Naive thymus-derived CD4-positive, alpha-beta T cell (primary cell): Measurements from ENCODE around the gene SURF1. TPM values are rescaled to one million over a fixed set of nuclear protein-coding genes. Genes with fewer than 3 reads are reported as not detected.

Experiments used
- ATAC-seq: fragments of 150-1000 bp; cut with Tn5 transposase; 2 replicates; pipeline ENCODE4 v1.10.0; 2021; ENCODE audit warnings: mild to moderate bottlenecking, moderate library complexity
- CTCF ChIA-PET: fragments of 350-600 bp; sonication (Branson Sonifier 250); formaldehyde crosslinking; loops from one replicate; lab custom pipeline; 2021; ENCODE audit warnings: antibody characterized with exemption; lab: Charles Lee
- POLR2A ChIA-PET: fragments of 350-600 bp; sonication (Branson Sonifier 250); formaldehyde crosslinking; loops from one replicate; lab custom pipeline; 2021; ENCODE audit warnings: antibody characterized with exemption, inconsistent platforms; lab: Charles Lee
- DNase-seq, 9 donors: peaks; one replicate each; pipeline versions ENCODE4 v3.0.0 to v3.0.0-alpha.2; 2020 to 2022; ENCODE audit warnings: mixed read lengths in 1 of 9
- H3K27ac ChIP-seq: one replicate; pipeline ENCODE4 v1.7.0; 2013; ENCODE audit warnings: mild to moderate bottlenecking, low read depth, low read length, moderate library complexity
- H3K27me3 ChIP-seq, 2 donors: one replicate each; pipeline ENCODE4 v1.7.0; 2013; ENCODE audit warnings: low read length in 2 of 2, mild to moderate bottlenecking in 2 of 2, moderate library complexity in 2 of 2; ENCODE audit not compliant: control insufficient read depth in 2 of 2, insufficient read depth in 2 of 2
- H3K36me3 ChIP-seq, 3 experiments: 1 replicate in 2 of 3; 2 replicates in 1 of 3; pipeline ENCODE4 v1.7.0; 2013; ENCODE audit warnings: low read length in 3 of 3, mild to moderate bottlenecking in 3 of 3, moderate library complexity in 1 of 3; ENCODE audit not compliant: insufficient read depth in 3 of 3, control insufficient read depth in 2 of 3
- H3K4me1 ChIP-seq, 2 donors: one replicate each; pipeline ENCODE4 v1.7.0; 2013; ENCODE audit warnings: low read length in 2 of 2, mild to moderate bottlenecking in 2 of 2, moderate library complexity in 1 of 2; ENCODE audit not compliant: control insufficient read depth in 2 of 2, insufficient read depth in 2 of 2
- H3K4me3 ChIP-seq: 2 replicates; pipeline ENCODE4 v1.7.0; 2013; ENCODE audit warnings: mild to moderate bottlenecking, low read length
- H3K9me3 ChIP-seq, 3 experiments: 1 replicate in 2 of 3; 2 replicates in 1 of 3; pipeline ENCODE4 v1.7.0; 2013; ENCODE audit warnings: low read length in 3 of 3; ENCODE audit not compliant: control insufficient read depth in 2 of 3
- H3K27ac Mint-ChIP-seq, 9 donors: one replicate each; pipeline ENCODE4 v1.8.0; 2020 to 2022; ENCODE audit warnings: mixed read lengths in 9 of 9, mild to moderate bottlenecking in 8 of 9, moderate library complexity in 5 of 9, inconsistent platforms in 2 of 9
- H3K27me3 Mint-ChIP-seq, 5 donors: one replicate each; pipeline ENCODE4 v1.8.0; 2021 to 2022; ENCODE audit warnings: mixed read lengths in 5 of 5, mild to moderate bottlenecking in 1 of 5
- H3K36me3 Mint-ChIP-seq, 5 donors: one replicate each; pipeline ENCODE4 v1.8.0; 2020 to 2022; ENCODE audit warnings: mixed read lengths in 5 of 5, mild to moderate bottlenecking in 3 of 5, inconsistent platforms in 1 of 5
- H3K4me1 Mint-ChIP-seq, 7 donors: one replicate each; pipeline ENCODE4 v1.8.0; 2020 to 2022; ENCODE audit warnings: mixed read lengths in 7 of 7, mild to moderate bottlenecking in 3 of 7, inconsistent platforms in 1 of 7
- H3K4me3 Mint-ChIP-seq, 10 donors: one replicate each; pipeline ENCODE4 v1.8.0; 2020 to 2022; ENCODE audit warnings: mild to moderate bottlenecking in 10 of 10, mixed read lengths in 10 of 10, moderate library complexity in 6 of 10, inconsistent platforms in 2 of 10
- H3K9me3 Mint-ChIP-seq, 11 donors: one replicate each; pipeline ENCODE4 v1.8.0; 2020 to 2022; ENCODE audit warnings: mixed read lengths in 11 of 11, mild to moderate bottlenecking in 4 of 11, inconsistent platforms in 1 of 11, moderate library complexity in 1 of 11
- intact Hi-C, 2 donors: fragments of 100-400 bp; cut with micrococcal nuclease; formaldehyde crosslinking; loops; one replicate each; pipeline ENCODE4 v1.15.1; 2023
- polyA plus RNA-seq, 2 donors: library from polyadenylated mRNA; unstranded; fragments of 300-500 nt; fragmentation: Illumina TruSeq; gene quantifications; one replicate each; pipeline ENCODE4 v1.2.3, GENCODE V29; 2021
- total RNA-seq, 6 experiments: library from RNA in 5 of 6; stranded (reverse) in 5 of 6; gene quantifications; 1 replicate in 5 of 6; 2 replicates in 1 of 6; pipeline ENCODE4 v1.2.3 and lab custom pipeline; 2021 to 2026

SURF1 gene
- total and polyA plus RNA-seq, 7 experiments from 2014 or later: 40.5 to 128 (median 53.3) TPM

GRCh38 chr9:133346021-133346785 is 10.1 kb downstream of the SURF1 start:
- Mint-ChIP-seq H3K9me3 (peaks cover 0 to 2% (median 0%) of the 10 kb centered on the region in 11 donors), H3K27me3 (peaks cover 0 to 2% (median 0%) of the 10 kb centered on the region in 5 donors), H3K27ac (peak overlapping the region in 8 of 9 donors; percentile 21 to 96 (median 64)), H3K4me3 (peak overlapping the region; percentile 84 to 100 (median 94)), H3K4me1 (peaks cover 31 to 51% (median 40%) of the 10 kb centered on the region in 7 donors), H3K36me3 (peaks cover 8 to 30% (median 28%) of the 10 kb centered on the region in 5 donors)
- H3K4me3 ChIP-seq: peak overlapping the region; percentile 66
- H3K9me3 ChIP-seq: no peaks in the 10 kb centered on the region
- peak overlapping the region; percentile 98 for H3K27ac ChIP-seq
- POLR2A ChIA-PET: interaction anchor here (0.6 to 3.7 kb wide), 4 partner anchors 10 to 995 kb away, joined by 3 to 27 read pairs (median 3); partner anchors contain the start of genes SURF1 and SURF2
- H3K4me1 ChIP-seq: peaks cover 19 to 20% of the 10 kb centered on the region in 2 donors
- H3K27me3 ChIP-seq: no peaks in the 10 kb centered on the region
- DNase-seq (no peak), ATAC-seq (no peak)
- H3K36me3 ChIP-seq: peaks cover 13 to 80% (median 19%) of the 10 kb centered on the region in 3 experiments
- intact Hi-C loops: loop anchor here (5.0 to 10.0 kb wide), 4 partner anchors 71 to 819 kb away; partner anchors contain the start of genes BRD3 (in 1 of the 2), CACFD1 (in 1 of the 2), REXO4 (in 1 of the 2) and RNU6ATAC (in 1 of the 2)
- CTCF ChIA-PET: interaction anchor here (1.1 kb wide), 1 partner anchor 26 kb away, joined by 3 read pairs; no protein-coding TSS in a partner anchor

- Mint-ChIP-seq H3K36me3 (peaks cover 8 to 30% (median 26%) of the 10 kb centered on the region in 5 donors), H3K4me3 (peak overlapping the region in 6 of 10 donors; percentile 13 to 100 (median 92)), H3K4me1 (peaks cover 36 to 57% (median 43%) of the 10 kb centered on the region in 7 donors), H3K27ac (peak overlapping the region in 1 of 9 donors; percentile 92), H3K9me3 (peaks cover 0 to 2% (median 0%) of the 10 kb centered on the region in 11 donors), H3K27me3 (peaks cover 0 to 2% (median 0%) of the 10 kb centered on the region in 5 donors)
- H3K27ac ChIP-seq: no peak overlapping the region
- no peak for DNase-seq
- H3K4me1 ChIP-seq: peaks cover 20 to 21% of the 10 kb centered on the region in 2 donors
- no peaks in the 10 kb centered on the region for H3K9me3 ChIP-seq
- H3K36me3 ChIP-seq: peaks cover 13 to 80% (median 13%) of the 10 kb centered on the region in 3 experiments
- intact Hi-C loops: loop anchor here (5.0 to 10.0 kb wide), 4 partner anchors 72 to 819 kb away; partner anchors contain the start of genes BRD3 (in 1 of the 2), CACFD1 (in 1 of the 2), REXO4 (in 1 of the 2) and RNU6ATAC (in 1 of the 2)
- ATAC-seq: no peak
- H3K27me3 ChIP-seq: no peaks in the 10 kb centered on the region
- ChIA-PET POLR2A (interaction anchor here (0.6 to 3.7 kb wide), 3 partner anchors 11 to 995 kb away, joined by 3 to 27 read pairs (median 3); partner anchors contain the start of genes SURF1 and SURF2), CTCF (interaction anchor here (1.1 kb wide), 1 partner anchor 27 kb away, joined by 3 read pairs; no protein-coding TSS in a partner anchor)
- H3K4me3 ChIP-seq: no peak overlapping the region
These were observed 10.7 kb downstream of the SURF1 start for GRCh38 chr9:133345596-133345995.

GRCh38 chr9:133344979-133345378 is 11.3 kb downstream of the SURF1 start:
- Histone ChIP-seq H3K27me3 (no peaks in the 10 kb centered on the region), H3K27ac (no peak overlapping the region), H3K9me3 (no peaks in the 10 kb centered on the region), H3K4me1 (peaks cover 20 to 27% of the 10 kb centered on the region in 2 donors), H3K4me3 (no peak overlapping the region), H3K36me3 (peaks cover 7 to 78% (median 7%) of the 10 kb centered on the region in 3 experiments)
- peaks cover 8 to 30% (median 21%) of the 10 kb centered on the region in 5 donors for H3K36me3 Mint-ChIP-seq
- ChIA-PET CTCF (no interaction called here), POLR2A (interaction anchor here (3.7 kb wide), 1 partner anchor 12 kb away, joined by 27 read pairs; the partner anchor contains the start of genes SURF1 and SURF2)
- DNase-seq: no peak
- H3K4me3 Mint-ChIP-seq: peak overlapping the region in 2 of 10 donors; percentile 4 to 56
- ATAC-seq: no peak
- peaks cover 0 to 2% (median 0%) of the 10 kb centered on the region in 11 donors for H3K9me3 Mint-ChIP-seq
- H3K4me1 Mint-ChIP-seq: peaks cover 41 to 57% (median 46%) of the 10 kb centered on the region in 7 donors
- H3K27me3 Mint-ChIP-seq: peaks cover 0 to 2% (median 0%) of the 10 kb centered on the region in 5 donors
- peak overlapping the region in 2 of 9 donors; percentile 9 to 55 for H3K27ac Mint-ChIP-seq
- intact Hi-C loops: loop anchor here (5.0 to 10.0 kb wide), 4 partner anchors 72 to 820 kb away; partner anchors contain the start of genes BRD3 (in 1 of the 2), CACFD1 (in 1 of the 2), REXO4 (in 1 of the 2) and RNU6ATAC (in 1 of the 2)

- intact Hi-C loops: loop anchor here in 1 of 2 donors (10.0 kb wide), 1 partner anchor 821 kb away; the partner anchor contains the start of gene RNU6ATAC
- Mint-ChIP-seq H3K9me3 (no peaks in the 10 kb centered on the region), H3K27me3 (peaks cover 0 to 2% (median 0%) of the 10 kb centered on the region in 5 donors), H3K36me3 (peaks cover 9 to 27% (median 23%) of the 10 kb centered on the region in 5 donors), H3K4me3 (no peak overlapping the region), H3K27ac (no peak overlapping the region), H3K4me1 (peaks cover 39 to 57% (median 46%) of the 10 kb centered on the region in 7 donors)
- ATAC-seq: no peak
- Histone ChIP-seq H3K27me3 (no peaks in the 10 kb centered on the region), H3K27ac (no peak overlapping the region), H3K4me1 (peaks cover 15 to 25% of the 10 kb centered on the region in 2 donors), H3K4me3 (no peak overlapping the region), H3K9me3 (no peaks in the 10 kb centered on the region), H3K36me3 (peaks cover 0 to 77% (median 4%) of the 10 kb centered on the region in 3 experiments)
- DNase-seq: no peak
- POLR2A ChIA-PET: interaction anchor here (0.9 to 2.2 kb wide), 3 partner anchors 8 to 12 kb away, joined by 3 to 15 read pairs (median 4); partner anchors contain the start of genes SURF1 and SURF2
- CTCF ChIA-PET: interaction anchor here (0.9 kb wide), 1 partner anchor 157 kb away, joined by 3 read pairs; no protein-coding TSS in a partner anchor
These were observed 12.2 kb downstream of the SURF1 start for GRCh38 chr9:133344071-133344470.

- H3K36me3 Mint-ChIP-seq: peaks cover 0 to 24% (median 18%) of the 10 kb centered on the region in 5 donors
These were observed 13.7 kb downstream of the SURF1 start for GRCh38 chr9:133342570-133342969.

More at GRCh38 chr9:133342570-133342969, 13.7 kb downstream of the SURF1 start:
- Histone ChIP-seq H3K9me3 (no peaks in the 10 kb centered on the region), H3K36me3 (peaks cover 0 to 66% (median 4%) of the 10 kb centered on the region in 3 experiments), H3K4me1 (peaks cover 11 to 21% of the 10 kb centered on the region in 2 donors), H3K4me3 (no peak overlapping the region), H3K27ac (no peak overlapping the region), H3K27me3 (no peaks in the 10 kb centered on the region)
- ChIA-PET CTCF (interaction anchor here (0.7 kb wide), 1 partner anchor 233 kb away, joined by 3 read pairs; no protein-coding TSS in a partner anchor), POLR2A (interaction anchor here (0.5 to 2.2 kb wide), 2 partner anchors 14 to 43 kb away, joined by 4 to 15 read pairs; partner anchors contain the start of genes SURF1 and SURF2)
- Mint-ChIP-seq H3K4me1 (peaks cover 32 to 47% (median 38%) of the 10 kb centered on the region in 7 donors), H3K9me3 (no peaks in the 10 kb centered on the region), H3K27me3 (no peaks in the 10 kb centered on the region), H3K27ac (no peak overlapping the region), H3K4me3 (no peak overlapping the region)
- intact Hi-C loops: loop anchor here in 1 of 2 donors (10.0 kb wide), 1 partner anchor 822 kb away; the partner anchor contains the start of gene RNU6ATAC
- no peak for DNase-seq
- no peak for ATAC-seq
